ENCODE measurements around the gene BPIFA2. TPM values are rescaled to one million over a fixed set of nuclear protein-coding genes. Genes with fewer than 3 reads are reported as not detected.

BPIFA2 gene
- total RNA-seq, 1 experiment from 2014 or later: not detected

- TF ChIP-seq TCF7L2 (IDR thresholded peaks at IDR 0.05; ENCODE audit: borderline replicate concordance, extremely low read depth, insufficient read depth, insufficient read length): no peak
These were observed 40.4 kb upstream of the BPIFA2 start (continued) for GRCh38 chr20:33127422-33128097.

- 0 out of 2 replicates have a peak, but pooled peaks cover 5% of the 10 kb centered on the region for H3K27me3 ChIP-seq (ENCODE audit: insufficient read depth, low read length)
- intact Hi-C loops (cut with micrococcal nuclease): no loop called here
- no peaks in the 10 kb centered on the region for H3K9me2 ChIP-seq (ENCODE audit: insufficient read depth)
- POLR2A ChIA-PET: no interaction called here
- H3K27ac ChIP-seq (ENCODE audit: low read depth, low read length): no peak overlapping the region
- no peak overlapping the region for H3K9ac ChIP-seq (ENCODE audit: low read length)
- RAD21 ChIA-PET (ENCODE audit: low non-redundant PET in 1 of 2, low total read pairs in 2 of 2, uncharacterized antibody in 2 of 2, unreplicated experiment in 2 of 2): no interaction called here
- TF ChIP-seq EZH2 (IDR thresholded peaks at IDR 0.05): no peak
- TF ChIP-seq MAX (IDR thresholded peaks at IDR 0.05): no peak
- no peak for TF ChIP-seq CBX3 (IDR thresholded peaks at IDR 0.05; ENCODE audit: low read depth)
- TF ChIP-seq YY1 (IDR thresholded peaks at IDR 0.05; ENCODE audit: extremely low read depth, insufficient replicate concordance, low read depth, low read length): no peak
- no peak for TF ChIP-seq ELF1 (IDR thresholded peaks at IDR 0.05; ENCODE audit: borderline replicate concordance, low read depth)
- no peak for TF ChIP-seq EZH2phosphoT487 (IDR thresholded peaks at IDR 0.05; ENCODE audit: borderline replicate concordance)
- TF ChIP-seq CEBPB (IDR thresholded peaks at IDR 0.05; ENCODE audit: low read depth): no peak
- no peaks in the 10 kb centered on the region for H3K79me2 ChIP-seq (ENCODE audit: insufficient read depth, low read length)
- no peaks in the 10 kb centered on the region for H4K20me1 ChIP-seq (ENCODE audit: insufficient read depth)
- no TSS peak for BruUV-seq (replicated peaks)
- H3K9me3 ChIP-seq (ENCODE audit: control insufficient read depth in 1 of 2, insufficient read depth in 1 of 2, low read depth in 1 of 2, low read length in 2 of 2): no peaks in the 10 kb centered on the region
- CTCF ChIA-PET: no interaction called here
- DNase-seq (ENCODE audit: low read depth, low spot score) (no peak), ATAC-seq (no peak)
- H2AFZ ChIP-seq (ENCODE audit: low read depth, low read length, poor library complexity, severe bottlenecking): no peak overlapping the region
- no peak overlapping the region for H3K4me3 ChIP-seq (replicated peaks in 1 of 2; ENCODE audit: low read depth in 1 of 2, low read length in 2 of 2)
- no peak overlapping the region for H3K4me2 ChIP-seq (ENCODE audit: low read length)
- H3K4me1 ChIP-seq (ENCODE audit: control insufficient read depth in 1 of 2, insufficient read depth in 2 of 2, low read length in 2 of 2): peaks cover 4 to 5% of the 10 kb centered on the region in 2 experiments; a peak in 1 of 4 replicates
- no peaks in the 10 kb centered on the region for H3K36me3 ChIP-seq (ENCODE audit: control insufficient read depth in 1 of 2, insufficient read depth in 2 of 2, low read length in 2 of 2)
These were observed 37.3 kb upstream of the BPIFA2 start for GRCh38 chr20:33130568-33131061.
